HEK293 (cell line): ENCODE results near the gene PAQR8.
A peak's percentile ranks its signal among the peaks of the same experiment; 100 is the strongest.

Experiments used
- FEZF1 ChIP-seq: fragments of 450-650 bp; formaldehyde crosslinking; IDR thresholded peaks from 2 replicates; pipeline ENCODE4 v1.5.1; 2016; ENCODE audit warnings: missing biosample characterization, missing genetic modification characterization
- GFI1B ChIP-seq: fragments of 450-650 bp; formaldehyde crosslinking; IDR thresholded peaks from 2 replicates; pipeline ENCODE4 v1.5.1; 2016; ENCODE audit warnings: missing biosample characterization, missing genetic modification characterization
- GLIS1 ChIP-seq: fragments of 450-650 bp; formaldehyde crosslinking; IDR thresholded peaks from 2 replicates; pipeline ENCODE4 v1.5.1; 2016; ENCODE audit warnings: missing biosample characterization, missing genetic modification characterization
- HOXC10 ChIP-seq: sonication (generic); formaldehyde crosslinking; IDR thresholded peaks from 2 replicates; pipeline ENCODE4 v1.8.1; 2023; ENCODE audit warnings: mild to moderate bottlenecking, missing genetic modification reagents
- KLF1 ChIP-seq: fragments of 450-650 bp; formaldehyde crosslinking; IDR thresholded peaks from 2 replicates; pipeline ENCODE4 v1.5.1; 2016; ENCODE audit warnings: missing biosample characterization, missing genetic modification characterization
- KLF10 ChIP-seq: fragments of 450-650 bp; IDR thresholded peaks from 2 replicates; pipeline ENCODE4 v1.5.1; 2018; ENCODE audit warnings: missing biosample characterization, mild to moderate bottlenecking, missing genetic modification characterization
- KLF16 ChIP-seq: fragments of 450-650 bp; formaldehyde crosslinking; IDR thresholded peaks from 2 replicates; pipeline ENCODE4 v1.5.1; 2017; ENCODE audit warnings: missing biosample characterization, missing genetic modification characterization
- KLF8 ChIP-seq: fragments of 450-650 bp; formaldehyde crosslinking; IDR thresholded peaks from 2 replicates; pipeline ENCODE4 v1.5.1; 2016; ENCODE audit warnings: missing biosample characterization, missing genetic modification characterization
- KLF9 ChIP-seq: fragments of 450-650 bp; formaldehyde crosslinking; IDR thresholded peaks from 2 replicates; pipeline ENCODE4 v1.5.1; 2016; ENCODE audit warnings: missing biosample characterization, missing genetic modification characterization, low read depth
- PRDM4 ChIP-seq: fragments of 450-650 bp; formaldehyde crosslinking; IDR thresholded peaks from 2 replicates; pipeline ENCODE4 v1.5.1; 2017; ENCODE audit warnings: missing biosample characterization, missing genetic modification characterization
- ZBTB21 ChIP-seq: fragments of 450-650 bp; formaldehyde crosslinking; IDR thresholded peaks from 2 replicates; pipeline ENCODE4 v1.5.1; 2017; ENCODE audit warnings: missing biosample characterization, missing genetic modification characterization
- ZBTB48 ChIP-seq: fragments of 450-650 bp; formaldehyde crosslinking; IDR thresholded peaks from 2 replicates; pipeline ENCODE4 v1.5.1; 2016; ENCODE audit warnings: missing biosample characterization, missing genetic modification characterization
- ZFP69B ChIP-seq: fragments of 450-650 bp; formaldehyde crosslinking; IDR thresholded peaks from 2 replicates; pipeline ENCODE4 v1.5.1; 2016; ENCODE audit warnings: missing biosample characterization, missing genetic modification characterization
- ZIC2 ChIP-seq: fragments of 450-650 bp; formaldehyde crosslinking; IDR thresholded peaks from 2 replicates; pipeline ENCODE4 v1.5.1; 2016; ENCODE audit warnings: missing biosample characterization, missing genetic modification characterization
- ZNF184 ChIP-seq: fragments of 450-650 bp; IDR thresholded peaks from 2 replicates; pipeline ENCODE4 v1.5.1; 2018; ENCODE audit warnings: missing biosample characterization, mild to moderate bottlenecking, missing genetic modification characterization
- ZNF19 ChIP-seq: fragments of 450-650 bp; formaldehyde crosslinking; IDR thresholded peaks from 2 replicates; pipeline ENCODE4; 2016; ENCODE audit warnings: missing biosample characterization, missing genetic modification characterization, low read depth
- ZNF23 ChIP-seq: fragments of 450-650 bp; formaldehyde crosslinking; IDR thresholded peaks from 2 replicates; pipeline ENCODE4 v1.5.1; 2016; ENCODE audit warnings: missing biosample characterization, missing genetic modification characterization, borderline replicate concordance
- ZNF391 ChIP-seq: fragments of 450-650 bp; formaldehyde crosslinking; IDR thresholded peaks from 2 replicates; pipeline ENCODE4 v1.5.1; 2016; ENCODE audit warnings: low read depth, missing biosample characterization, missing genetic modification characterization, borderline replicate concordance
- ZNF416 ChIP-seq: fragments of 450-650 bp; formaldehyde crosslinking; IDR thresholded peaks from 2 replicates; pipeline ENCODE4 v1.5.1; 2016; ENCODE audit warnings: missing biosample characterization, missing genetic modification characterization
- ZNF423 ChIP-seq: fragments of 450-650 bp; formaldehyde crosslinking; IDR thresholded peaks from 2 replicates; pipeline ENCODE4 v1.5.1; 2016; ENCODE audit warnings: missing biosample characterization, missing genetic modification characterization
- ZNF426 ChIP-seq: fragments of 450-650 bp; formaldehyde crosslinking; IDR thresholded peaks from 2 replicates; pipeline ENCODE4 v1.5.1; 2017; ENCODE audit warnings: missing biosample characterization, missing genetic modification characterization, mild to moderate bottlenecking, inconsistent platforms, moderate library complexity
- ZNF473 ChIP-seq: fragments of 450-650 bp; formaldehyde crosslinking; IDR thresholded peaks from 2 replicates; pipeline ENCODE4 v1.5.1; 2017; ENCODE audit warnings: missing biosample characterization, missing genetic modification characterization
- ZNF48 ChIP-seq: fragments of 450-650 bp; formaldehyde crosslinking; IDR thresholded peaks from 2 replicates; pipeline ENCODE4 v1.5.1; 2016; ENCODE audit warnings: missing biosample characterization, missing genetic modification characterization
- ZNF548 ChIP-seq: fragments of 450-650 bp; formaldehyde crosslinking; IDR thresholded peaks from 2 replicates; pipeline ENCODE4 v1.5.1; 2016; ENCODE audit warnings: missing biosample characterization, missing genetic modification characterization
- ZNF560 ChIP-seq: fragments of 450-650 bp; formaldehyde crosslinking; IDR thresholded peaks from 2 replicates; pipeline ENCODE4 v1.5.1; 2017; ENCODE audit warnings: missing biosample characterization, missing genetic modification characterization, borderline replicate concordance
- ZNF561 ChIP-seq: fragments of 450-650 bp; IDR thresholded peaks from 2 replicates; pipeline ENCODE4 v1.5.1; 2018; ENCODE audit warnings: missing biosample characterization, missing genetic modification characterization, borderline replicate concordance
- ZNF677 ChIP-seq: fragments of 450-650 bp; IDR thresholded peaks from 2 replicates; pipeline ENCODE4 v1.5.0; 2018; ENCODE audit warnings: missing biosample characterization, mild to moderate bottlenecking, missing genetic modification characterization, moderate library complexity
- ZNF747 ChIP-seq: fragments of 450-650 bp; formaldehyde crosslinking; IDR thresholded peaks from 2 replicates; pipeline ENCODE4 v1.5.1; 2016; ENCODE audit warnings: missing biosample characterization, missing genetic modification characterization
- ZNF837 ChIP-seq: fragments of 450-650 bp; formaldehyde crosslinking; IDR thresholded peaks from 2 replicates; pipeline ENCODE4 v1.5.1; 2016; ENCODE audit warnings: missing biosample characterization, missing genetic modification characterization
- TF ChIP-seq, protein P1 (sequence below): fragments of 450-650 bp; formaldehyde crosslinking; conservative IDR thresholded peaks from 2 replicates; pipeline ENCODE4 v1.5.1; 2016; ENCODE audit warnings: low read depth, missing biosample characterization, missing genetic modification characterization
- TF ChIP-seq, protein P2 (sequence below): fragments of 450-650 bp; formaldehyde crosslinking; IDR thresholded peaks from 2 replicates; pipeline ENCODE4 v1.5.1; 2016; ENCODE audit warnings: missing biosample characterization, missing genetic modification characterization
- TF ChIP-seq, protein P3 (sequence below): fragments of 450-650 bp; formaldehyde crosslinking; IDR thresholded peaks from 2 replicates; pipeline ENCODE4 v1.5.1; 2016; ENCODE audit warnings: missing biosample characterization, missing genetic modification characterization

PAQR8 gene

DNA sequence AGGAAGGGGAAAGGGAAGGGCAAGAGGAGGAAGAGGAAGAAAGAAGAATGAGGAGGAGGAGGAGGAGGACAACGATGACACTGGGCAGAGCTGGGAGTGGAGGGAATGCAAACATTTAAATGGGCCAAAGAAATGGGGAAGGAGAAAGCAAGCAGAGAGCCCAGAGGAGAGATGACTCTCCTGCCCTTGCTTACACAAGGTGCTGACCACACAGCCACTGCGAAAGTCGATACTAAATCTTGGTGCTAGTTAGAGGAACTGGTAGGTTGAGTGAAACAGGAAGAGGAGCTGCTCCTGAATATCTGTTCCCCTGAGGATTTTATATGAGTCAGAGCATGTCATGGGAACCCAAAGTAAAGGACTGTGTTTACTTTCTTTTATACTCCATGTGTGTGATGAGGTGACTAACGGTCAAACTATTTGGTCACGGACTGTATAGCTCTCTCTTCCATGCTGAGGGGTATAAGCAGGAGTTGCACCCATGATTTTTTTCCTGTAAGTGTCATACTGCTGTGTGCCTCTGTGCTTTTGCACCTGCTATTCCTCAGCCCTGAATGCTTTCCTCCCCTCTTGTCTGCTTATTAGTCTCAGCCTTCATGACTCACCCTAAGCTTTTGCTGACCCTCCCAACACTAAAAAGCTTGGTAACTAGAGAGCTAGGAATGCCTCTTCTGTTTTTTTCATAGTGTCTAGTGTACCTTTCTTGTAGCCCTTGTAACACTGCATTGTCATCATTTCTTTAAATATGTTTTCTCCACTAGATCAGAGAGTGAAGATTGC lies 9.5 kb upstream of the PAQR8 start (continued):
- TF ChIP-seq PRDM4 (tag by site-specific recombination) (no peak), ZNF391 (tag by site-specific recombination) (0 out of 2 replicates have a peak, but pooled peaks have one; percentile 49), GLIS1 (tag by site-specific recombination) (peak; percentile 58; the same call in 1 of the 2 replicates), KLF9 (peak; percentile 47; the same call in 1 of the 2 replicates), KLF8 (tag by site-specific recombination) (peak; percentile 69), FEZF1 (no peak), ZNF416 (tag by site-specific recombination) (no peak), ZNF837 (tag by site-specific recombination) (no peak), ZNF561 (tag by site-specific recombination) (no peak), ZNF48 (no peak), ZNF23 (tag by site-specific recombination) (no peak), ZNF19 (tag by site-specific recombination) (no peak), HOXC10 (CRISPR knock-in tag) (no peak), ZBTB21 (tag by site-specific recombination) (peak; percentile 85), ZNF473 (no peak), KLF1 (tag by site-specific recombination) (peak; percentile 43; the same call in 1 of the 2 replicates), ZIC2 (tag by site-specific recombination) (no peak), KLF16 (no peak), ZNF560 (tag by site-specific recombination) (no peak), ZBTB48 (peak; percentile 34; the same call in 1 of the 2 replicates), ZNF677 (no peak), ZNF184 (tag by site-specific recombination) (peak; percentile 83), ZNF747 (tag by site-specific recombination) (no peak), ZFP69B (tag by site-specific recombination) (peak; percentile 62), GFI1B (tag by site-specific recombination) (peak; percentile 73; the same call in 1 of the 2 replicates), ZNF548 (tag by site-specific recombination) (no peak; the same call in 1 of the 2 replicates), ZNF426 (no peak), ZNF423 (tag by site-specific recombination) (no peak), KLF10 (tag by site-specific recombination) (peak; percentile 62)
- TF ChIP-seq, protein P1, sequence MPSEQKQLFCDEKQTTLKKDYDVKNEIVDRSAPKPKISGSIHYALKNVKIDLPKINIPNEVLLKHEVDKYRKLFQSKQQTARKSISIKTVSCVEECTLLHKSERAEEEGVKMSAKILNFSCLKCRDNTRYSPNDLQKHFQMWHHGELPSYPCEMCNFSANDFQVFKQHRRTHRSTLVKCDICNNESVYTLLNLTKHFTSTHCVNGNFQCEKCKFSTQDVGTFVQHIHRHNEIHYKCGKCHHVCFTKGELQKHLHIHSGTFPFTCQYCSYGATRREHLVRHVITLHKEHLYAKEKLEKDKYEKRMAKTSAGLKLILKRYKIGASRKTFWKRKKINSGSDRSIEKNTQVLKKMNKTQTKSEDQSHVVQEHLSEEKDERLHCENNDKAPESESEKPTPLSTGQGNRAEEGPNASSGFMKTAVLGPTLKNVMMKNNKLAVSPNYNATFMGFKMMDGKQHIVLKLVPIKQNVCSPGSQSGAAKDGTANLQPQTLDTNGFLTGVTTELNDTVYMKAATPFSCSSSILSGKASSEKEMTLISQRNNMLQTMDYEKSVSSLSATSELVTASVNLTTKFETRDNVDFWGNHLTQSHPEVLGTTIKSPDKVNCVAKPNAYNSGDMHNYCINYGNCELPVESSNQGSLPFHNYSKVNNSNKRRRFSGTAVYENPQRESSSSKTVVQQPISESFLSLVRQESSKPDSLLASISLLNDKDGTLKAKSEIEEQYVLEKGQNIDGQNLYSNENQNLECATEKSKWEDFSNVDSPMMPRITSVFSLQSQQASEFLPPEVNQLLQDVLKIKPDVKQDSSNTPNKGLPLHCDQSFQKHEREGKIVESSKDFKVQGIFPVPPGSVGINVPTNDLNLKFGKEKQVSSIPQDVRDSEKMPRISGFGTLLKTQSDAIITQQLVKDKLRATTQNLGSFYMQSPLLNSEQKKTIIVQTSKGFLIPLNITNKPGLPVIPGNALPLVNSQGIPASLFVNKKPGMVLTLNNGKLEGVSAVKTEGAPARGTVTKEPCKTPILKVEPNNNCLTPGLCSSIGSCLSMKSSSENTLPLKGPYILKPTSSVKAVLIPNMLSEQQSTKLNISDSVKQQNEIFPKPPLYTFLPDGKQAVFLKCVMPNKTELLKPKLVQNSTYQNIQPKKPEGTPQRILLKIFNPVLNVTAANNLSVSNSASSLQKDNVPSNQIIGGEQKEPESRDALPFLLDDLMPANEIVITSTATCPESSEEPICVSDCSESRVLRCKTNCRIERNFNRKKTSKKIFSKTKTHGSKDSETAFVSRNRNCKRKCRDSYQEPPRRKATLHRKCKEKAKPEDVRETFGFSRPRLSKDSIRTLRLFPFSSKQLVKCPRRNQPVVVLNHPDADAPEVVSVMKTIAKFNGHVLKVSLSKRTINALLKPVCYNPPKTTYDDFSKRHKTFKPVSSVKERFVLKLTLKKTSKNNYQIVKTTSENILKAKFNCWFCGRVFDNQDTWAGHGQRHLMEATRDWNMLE: no peak
- TF ChIP-seq, protein P2, sequence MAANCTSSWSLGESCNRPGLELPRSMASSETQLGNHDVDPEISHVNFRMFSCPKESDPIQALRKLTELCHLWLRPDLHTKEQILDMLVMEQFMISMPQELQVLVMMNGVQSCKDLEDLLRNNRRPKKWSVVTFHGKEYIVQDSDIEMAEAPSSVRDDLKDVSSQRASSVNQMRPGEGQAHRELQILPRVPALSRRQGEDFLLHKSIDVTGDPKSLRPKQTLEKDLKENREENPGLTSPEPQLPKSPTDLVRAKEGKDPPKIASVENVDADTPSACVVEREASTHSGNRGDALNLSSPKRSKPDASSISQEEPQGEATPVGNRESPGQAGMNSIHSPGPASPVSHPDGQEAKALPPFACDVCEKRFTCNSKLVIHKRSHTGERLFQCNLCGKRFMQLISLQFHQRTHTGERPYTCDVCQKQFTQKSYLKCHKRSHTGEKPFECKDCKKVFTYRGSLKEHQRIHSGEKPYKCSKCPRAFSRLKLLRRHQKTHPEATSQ (tag by site-specific recombination): no peak
- TF ChIP-seq, protein P3, sequence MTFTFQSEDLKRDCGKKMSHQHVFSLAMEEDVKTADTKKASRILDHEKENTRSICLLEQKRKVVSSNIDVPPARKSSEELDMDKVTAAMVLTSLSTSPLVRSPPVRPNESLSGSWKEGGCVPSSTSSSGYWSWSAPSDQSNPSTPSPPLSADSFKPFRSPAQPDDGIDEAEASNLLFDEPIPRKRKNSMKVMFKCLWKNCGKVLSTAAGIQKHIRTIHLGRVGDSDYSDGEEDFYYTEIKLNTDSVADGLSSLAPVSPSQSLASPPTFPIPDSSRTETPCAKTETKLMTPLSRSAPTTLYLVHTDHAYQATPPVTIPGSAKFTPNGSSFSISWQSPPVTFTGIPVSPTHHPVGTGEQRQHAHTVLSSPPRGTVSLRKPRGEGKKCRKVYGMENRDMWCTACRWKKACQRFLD (tag by site-specific recombination): no peak
